GM12878 (cell line): ENCODE results near the gene TULP1. TPM values are rescaled to one million over a fixed set of nuclear protein-coding genes. Genes with fewer than 3 reads are reported as not detected.

Experiments
- ATAC-seq: fragments of 200-7000 bp; cut with Tn5 transposase; 3 replicates; pipeline ENCODE4 v1.9.1; 2020; ENCODE audit warnings: mild to moderate bottlenecking, moderate library complexity
- BruUV-seq: library from RNA; stranded (reverse); fragments of 400-500 nt; replicated peaks from 2 replicates; lab custom pipeline; 2021; lab: Mats Ljungman, UMichigan
- CTCF ChIA-PET: fragments of 300-600 bp; sonication (Branson Sonifier 250); formaldehyde crosslinking; extraction: SDS; loops from one replicate; lab custom pipeline; 2021; ENCODE audit warnings: inconsistent platforms; lab: Yijun Ruan, JAX
- POLR2A ChIA-PET: fragments of 350-600 bp; formaldehyde crosslinking; extraction: SDS; loops from one replicate; lab custom pipeline; 2021; ENCODE audit warnings: inconsistent platforms; lab: Charles Lee
- RAD21 ChIA-PET: fragments of 300-600 bp; sonication (Branson Sonifier 250); formaldehyde crosslinking; loops from one replicate; lab custom pipeline; 2023; ENCODE audit warnings: antibody characterized with exemption; ENCODE audit not compliant: unreplicated experiment; lab: Charles Lee
- SMC1A ChIA-PET: fragments of 300-600 bp; sonication (Branson Sonifier 250); formaldehyde crosslinking; loops from one replicate; lab custom pipeline; 2023; ENCODE audit not compliant: unreplicated experiment, uncharacterized antibody; lab: Charles Lee
- DNase-seq: peaks from one replicate; pipeline ENCODE4 v3.0.0-alpha.2; 2011; ENCODE audit warnings: low read depth, low spot score
- FAIRE-seq: peaks from 3 replicates; lab custom pipeline; 2011; peaks lifted over from hg19 to GRCh38; lab: Jason Lieb, UNC
- H2AFZ ChIP-seq: 2 replicates; pipeline ENCODE4 v1.6.0; 2011; ENCODE audit warnings: low read depth, low read length, control low read depth; ENCODE audit not compliant: control insufficient read depth
- H3K27ac ChIP-seq: 2 replicates; pipeline ENCODE4 v1.5.1; 2011; ENCODE audit warnings: control low read depth; ENCODE audit not compliant: control insufficient read depth, insufficient read depth
- H3K27me3 ChIP-seq, 2 experiments: replicated peaks in 1 of 2; 2 replicates each; pipeline versions ENCODE4 v1.6.0 to v1.6.1; 2011; ENCODE audit warnings: low read length in 1 of 2; ENCODE audit not compliant: control insufficient read depth in 2 of 2, insufficient read depth in 2 of 2
- H3K36me3 ChIP-seq, 2 experiments: 2 replicates each; pipeline ENCODE4 v1.5.1; 2011; ENCODE audit warnings: low read length in 1 of 2; ENCODE audit not compliant: control insufficient read depth in 2 of 2, insufficient read depth in 2 of 2
- H3K4me1 ChIP-seq: 2 replicates; pipeline ENCODE4 v1.6.1; 2011; ENCODE audit warnings: mild to moderate bottlenecking, low read length, moderate library complexity, mixed read lengths; ENCODE audit not compliant: control insufficient read depth, insufficient read depth
- H3K4me2 ChIP-seq: 2 replicates; pipeline ENCODE4 v1.6.0; 2011; ENCODE audit warnings: control low read depth; ENCODE audit not compliant: control insufficient read depth, insufficient read depth
- H3K4me3 ChIP-seq: fragments of 200-600 bp; sonication (generic); 2 replicates; pipeline ENCODE4 v1.5.1; 2016
- H3K79me2 ChIP-seq: 2 replicates; pipeline ENCODE4 v1.6.0; 2011; ENCODE audit warnings: low read length; ENCODE audit not compliant: control insufficient read depth, insufficient read depth
- H3K9ac ChIP-seq: 2 replicates; pipeline ENCODE4 v1.8.0; 2011; ENCODE audit warnings: low read length, control low read depth, mixed read lengths; ENCODE audit not compliant: control insufficient read depth, insufficient read depth
- H3K9me3 ChIP-seq: replicated peaks from 3 replicates; pipeline ENCODE4 v1.5.1; 2011; ENCODE audit warnings: mild to moderate bottlenecking, low read length; ENCODE audit not compliant: control insufficient read depth, insufficient read depth
- H4K20me1 ChIP-seq: 2 replicates; pipeline ENCODE4 v1.6.0; 2011; ENCODE audit not compliant: control insufficient read depth, insufficient read depth
- BHLHE40 ChIP-seq, 2 experiments: fragments of 450-650 bp in 1 of 2; IDR thresholded peaks; 2 replicates each; pipeline ENCODE4 v1.6.1; 2011 to 2017; ENCODE audit warnings: low read depth in 2 of 2, borderline replicate concordance in 1 of 2, improper control_type of control experiment in 1 of 2, low read length in 1 of 2, mild to moderate bottlenecking in 1 of 2
- CHD2 ChIP-seq: IDR thresholded peaks from 2 replicates; pipeline ENCODE4 v1.6.1; 2011; ENCODE audit warnings: low read depth, low read length, improper control_type of control experiment, borderline replicate concordance
- EGR1 ChIP-seq, 2 experiments: IDR thresholded peaks; 1 replicate in 1 of 2; 2 replicates in 1 of 2; pipeline ENCODE4 v1.6.1; 2011 to 2012; ENCODE audit warnings: low read depth in 2 of 2, low read length in 2 of 2, borderline replicate concordance in 1 of 2, mild to moderate bottlenecking in 1 of 2, moderate library complexity in 1 of 2
- ESRRA ChIP-seq: IDR thresholded peaks from 2 replicates; pipeline ENCODE4 v1.6.1; 2012; ENCODE audit warnings: mild to moderate bottlenecking, low read length, improper control_type of control experiment
- HCFC1 ChIP-seq: fragments of 150-350 bp; IDR thresholded peaks from 2 replicates; pipeline ENCODE4 v1.6.1; 2014; ENCODE audit warnings: low read length
- HDGF ChIP-seq: fragments of 450-650 bp; IDR thresholded peaks from 2 replicates; pipeline ENCODE4 v1.6.1; 2016; ENCODE audit warnings: antibody characterized with exemption
- JUND ChIP-seq: IDR thresholded peaks from 2 replicates; pipeline ENCODE4 v1.6.1; 2012; ENCODE audit warnings: low read depth, mild to moderate bottlenecking, low read length, improper control_type of control experiment, moderate library complexity
- MTA3 ChIP-seq: IDR thresholded peaks from 2 replicates; pipeline ENCODE4 v1.6.1; 2012; ENCODE audit warnings: low read length, inconsistent platforms, borderline replicate concordance
- MYB ChIP-seq: fragments of 150-350 bp; IDR thresholded peaks from 2 replicates; pipeline ENCODE4 v1.6.1; 2014; ENCODE audit warnings: mild to moderate bottlenecking, low read depth, low read length, borderline replicate concordance
- NFIC ChIP-seq: IDR thresholded peaks from 2 replicates; pipeline ENCODE4 v1.6.1; 2012; ENCODE audit warnings: low read depth, mild to moderate bottlenecking, inconsistent platforms, low read length, moderate library complexity
- POLR2A ChIP-seq: IDR thresholded peaks from 2 replicates; pipeline ENCODE4 v1.6.1; 2011; ENCODE audit warnings: low read depth, mild to moderate bottlenecking, low read length
- RFX5 ChIP-seq: IDR thresholded peaks from 2 replicates; pipeline ENCODE4 v1.6.1; 2011; ENCODE audit warnings: low read depth, low read length, improper control_type of control experiment
- SIX5 ChIP-seq: IDR thresholded peaks from 2 replicates; pipeline ENCODE4 v1.6.1; 2011; ENCODE audit warnings: mild to moderate bottlenecking, low read depth, low read length, moderate library complexity; ENCODE audit not compliant: severe bottlenecking
- SRF ChIP-seq, 2 experiments: IDR thresholded peaks; 2 replicates each; pipeline ENCODE4 v1.6.1; 2011; ENCODE audit warnings: low read depth in 2 of 2, low read length in 2 of 2, mild to moderate bottlenecking in 1 of 2, moderate library complexity in 1 of 2
- TAF1 ChIP-seq: IDR thresholded peaks from 2 replicates; pipeline ENCODE4 v1.6.1; 2011; ENCODE audit warnings: mild to moderate bottlenecking, low read depth, low read length, borderline replicate concordance
- TCF12 ChIP-seq: IDR thresholded peaks from 2 replicates; pipeline ENCODE4 v1.6.1; 2011; ENCODE audit warnings: low read depth, mild to moderate bottlenecking, low read length
- WRNIP1 ChIP-seq: IDR thresholded peaks from 2 replicates; pipeline ENCODE4 v1.6.1; 2011; ENCODE audit warnings: low read depth, low read length, improper control_type of control experiment, borderline replicate concordance
- ZBED1 ChIP-seq: IDR thresholded peaks from 2 replicates; pipeline ENCODE4 v1.6.1; 2016; ENCODE audit warnings: borderline replicate concordance
- ZNF274 ChIP-seq: IDR thresholded peaks from one replicate; pipeline ENCODE4 v1.8.0; 2011; ENCODE audit not compliant: insufficient read length, insufficient read depth
- WGBS: methylation state at CpG from one replicate; pipeline ENCODE4 v1.1.6; 2016; ENCODE audit warnings: low lambda C conversion rate; ENCODE audit not compliant: insufficient replicate concordance, insufficient coverage; ENCODE audit errors: missing lambda C conversion rate; 5-methylcytosine and 5-hydroxymethylcytosine counted together
- in situ Hi-C: fragments of 300-500 bp; cut with MboI; formaldehyde crosslinking; loops from 9 replicates; pipeline ENCODE4 v1.14.3; 2018; ENCODE audit warnings: mixed read lengths
- intact Hi-C: fragments of 100-400 bp; cut with micrococcal nuclease; formaldehyde crosslinking; loops from one replicate; pipeline ENCODE4 v1.14.2; 2022; ENCODE audit not compliant: unreplicated experiment
- polyA plus RNA-seq, 11 experiments: library from polyadenylated mRNA; depleted of rRNA in 4 of 11; unstranded in 6 of 11; stranded (reverse) in 5 of 11; fragments of >200 nt; fragmentation: Nextera tagmentation in 4 of 11; fragmentation: Illumina TruSeq in 1 of 11; extraction: Ambion mirVana in 4 of 11; extraction: Trizol in 1 of 11; gene quantifications; 1 replicate in 1 of 11; 2 replicates in 10 of 11; pipeline versions ENCODE4 v1.2.1 to v1.2.3, GENCODE V29; 2011 to 2016; ENCODE audit warnings: inconsistent platforms in 2 of 11, missing spikeins in 2 of 11, low read depth in 1 of 11
- total RNA-seq, 4 experiments: library from RNA; depleted of rRNA in 3 of 4; stranded (reverse); fragments of >200 nt in 3 of 4; fragmentation: Illumina TruSeq in 1 of 4; extraction: Trizol in 1 of 4; gene quantifications; 2 replicates each; pipeline versions ENCODE4 v1.2.1 to v1.2.3, GENCODE V29; 2013 to 2021
- TF ChIP-seq, protein P1 (sequence below): fragments of 450-650 bp; IDR thresholded peaks from 2 replicates; pipeline ENCODE4 v1.6.1; 2016; ENCODE audit warnings: mild to moderate bottlenecking
- TF ChIP-seq, protein P2 (sequence below): IDR thresholded peaks from 2 replicates; pipeline ENCODE4 v1.6.1; 2012; ENCODE audit warnings: low read depth, low read length, improper control_type of control experiment

The TULP1 gene
- total and polyA plus RNA-seq, 10 of the 15 experiments (the other 5 are each of a cell fraction or from before 2014, with no cell fraction given): not detected

DNA sequence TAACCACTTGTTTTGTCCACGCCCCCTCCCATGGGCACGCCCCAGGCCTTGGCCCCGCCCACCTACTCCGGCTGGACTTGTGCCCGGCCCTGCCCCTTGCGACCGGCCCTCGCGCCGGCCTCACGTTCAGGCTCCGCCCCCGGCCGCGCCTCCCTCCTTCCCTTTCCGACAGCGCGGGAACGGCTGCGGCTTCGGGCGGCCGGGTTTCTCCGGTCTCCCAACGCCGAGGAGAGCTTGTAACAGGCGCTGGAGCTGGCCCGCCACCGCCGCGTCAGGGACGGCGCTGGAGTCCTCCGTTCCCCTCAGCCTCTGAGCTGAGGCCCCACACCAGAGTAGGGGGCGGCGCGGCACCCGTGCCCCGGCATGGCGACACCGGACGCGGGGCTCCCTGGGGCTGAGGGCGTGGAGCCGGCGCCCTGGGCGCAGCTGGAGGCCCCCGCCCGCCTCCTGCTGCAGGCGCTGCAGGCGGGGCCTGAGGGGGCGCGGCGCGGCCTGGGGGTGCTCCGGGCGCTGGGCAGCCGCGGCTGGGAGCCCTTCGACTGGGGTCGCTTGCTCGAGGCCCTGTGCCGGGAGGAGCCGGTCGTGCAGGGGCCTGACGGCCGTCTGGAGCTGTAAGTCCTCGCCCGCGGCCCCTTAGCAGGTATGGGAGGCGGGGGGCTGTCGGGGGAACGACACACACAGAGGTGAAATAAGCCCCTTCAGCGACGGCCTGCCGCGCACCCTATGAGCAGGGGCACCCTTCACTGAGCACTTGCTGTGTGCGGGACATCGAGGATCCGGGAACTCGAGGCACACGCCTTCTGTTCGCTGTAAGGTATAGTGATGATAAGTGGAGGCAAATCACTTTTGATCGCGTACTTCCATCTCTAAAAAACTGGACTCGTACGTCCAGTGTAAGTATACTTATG is 60.3 kb downstream of the TULP1 start, which contains the start of gene FANCE:
FANCE (plus strand) TSS at position 156 of the 908 bp plus-strand sequence; CDS start at position 364, 208 bp downstream.
- ChIA-PET POLR2A (interaction anchor here (0.8 to 1.1 kb wide), 5 partner anchors 9 to 151 kb away, joined by 3 read pairs; partner anchors contain the start of gene RPL10A), SMC1A (interaction anchor here (2.0 to 6.8 kb wide), 6 partner anchors 15 to 159 kb away, joined by 7 to 116 read pairs (median 12); partner anchors contain the start of genes DEF6, PPARD and RPL10A), CTCF (interaction anchor here (1.1 to 6.5 kb wide), 9 partner anchors 16 to 188 kb away, joined by 3 to 177 read pairs (median 20); partner anchors contain the start of genes DEF6, PPARD and RPL10A), RAD21 (interaction anchor here (0.6 to 8.7 kb wide), 7 partner anchors 12 to 284 kb away, joined by 3 to 125 read pairs (median 6); partner anchors contain the start of genes ARMC12, DEF6, PPARD and RPL10A)
- Histone ChIP-seq H2AFZ (peak within 1 kb of the TSS; percentile 93), H3K4me1 (peaks cover 10% of the 10 kb centered on the region), H4K20me1 (no peaks in the 10 kb centered on the region), H3K9me3 (no peaks in the 10 kb centered on the region), H3K27ac (peak within 1 kb of the TSS; percentile 38; the same call in 1 of the 2 replicates), H3K27me3 (0 out of 4 replicates have a peak, but pooled peaks cover 0 to 3% of the 10 kb centered on the region in 2 experiments), H3K4me2 (peak within 1 kb of the TSS; percentile 94), H3K4me3 (peak within 1 kb of the TSS; percentile 81), H3K36me3 (peaks cover 0 to 1% of the 10 kb centered on the region in 2 experiments; a peak in 2 of 4 replicates), H3K79me2 (peaks cover 4% of the 10 kb centered on the region), H3K9ac (peak within 1 kb of the TSS; percentile 72)
- DNase-seq (peak; percentile 72), FAIRE-seq (peak; percentile 91), ATAC-seq (peak; percentile 95)
- intact Hi-C loops: loop anchor here (2.0 kb wide), 1 partner anchor 16 kb away; the partner anchor contains the start of gene RPL10A
- in situ Hi-C loops: loop anchor here (5.0 kb wide), 1 partner anchor 110 kb away; the partner anchor contains the start of gene PPARD
- WGBS: under 1% methylated on average over 82 of the region's 87 CpGs
- no TSS peak for BruUV-seq
- no peak for TF ChIP-seq RFX5
- TF ChIP-seq NFIC: no peak
- no peak for TF ChIP-seq ZNF274
- 0 out of 3 replicates have a peak, but pooled peaks of 1 of the 2 experiments have one; percentile 35 for TF ChIP-seq EGR1 (IDR thresholded peaks at IDR 0.05; ENCODE audit: borderline replicate concordance in 1 of 2, low read depth in 2 of 2, low read length in 2 of 2)
- TF ChIP-seq WRNIP1: no peak
- no peak for TF ChIP-seq CHD2
- TF ChIP-seq JUND: no peak
- TF ChIP-seq HDGF: peak; percentile 54; the same call in 1 of the 2 replicates
- no peak for TF ChIP-seq ZBED1
- TF ChIP-seq TCF12: 0 out of 2 replicates have a peak, but pooled peaks have one; percentile 1
- no peak for TF ChIP-seq MYB
- TF ChIP-seq ESRRA: no peak
- TF ChIP-seq MTA3: no peak
- TF ChIP-seq, protein P1, sequence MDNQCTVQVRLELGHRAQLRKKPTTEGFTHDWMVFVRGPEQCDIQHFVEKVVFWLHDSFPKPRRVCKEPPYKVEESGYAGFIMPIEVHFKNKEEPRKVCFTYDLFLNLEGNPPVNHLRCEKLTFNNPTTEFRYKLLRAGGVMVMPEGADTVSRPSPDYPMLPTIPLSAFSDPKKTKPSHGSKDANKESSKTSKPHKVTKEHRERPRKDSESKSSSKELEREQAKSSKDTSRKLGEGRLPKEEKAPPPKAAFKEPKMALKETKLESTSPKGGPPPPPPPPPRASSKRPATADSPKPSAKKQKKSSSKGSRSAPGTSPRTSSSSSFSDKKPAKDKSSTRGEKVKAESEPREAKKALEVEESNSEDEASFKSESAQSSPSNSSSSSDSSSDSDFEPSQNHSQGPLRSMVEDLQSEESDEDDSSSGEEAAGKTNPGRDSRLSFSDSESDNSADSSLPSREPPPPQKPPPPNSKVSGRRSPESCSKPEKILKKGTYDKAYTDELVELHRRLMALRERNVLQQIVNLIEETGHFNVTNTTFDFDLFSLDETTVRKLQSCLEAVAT: no peak
- peak; percentile 69 for TF ChIP-seq POLR2A
- TF ChIP-seq TAF1: no peak
- peak; percentile 66 to 85; a peak in 3 of 4 replicates for TF ChIP-seq BHLHE40 (IDR thresholded peaks at IDR 0.05; ENCODE audit: borderline replicate concordance in 1 of 2, low read depth in 2 of 2, low read length in 1 of 2)
- no peak for TF ChIP-seq HCFC1
- TF ChIP-seq SIX5: no peak
- peak in 1 of 2 experiments; percentile 23; a peak in 1 of 4 replicates for TF ChIP-seq SRF (IDR thresholded peaks at IDR 0.05; ENCODE audit: low read depth in 2 of 2, low read length in 2 of 2)
- TF ChIP-seq, protein P2, sequence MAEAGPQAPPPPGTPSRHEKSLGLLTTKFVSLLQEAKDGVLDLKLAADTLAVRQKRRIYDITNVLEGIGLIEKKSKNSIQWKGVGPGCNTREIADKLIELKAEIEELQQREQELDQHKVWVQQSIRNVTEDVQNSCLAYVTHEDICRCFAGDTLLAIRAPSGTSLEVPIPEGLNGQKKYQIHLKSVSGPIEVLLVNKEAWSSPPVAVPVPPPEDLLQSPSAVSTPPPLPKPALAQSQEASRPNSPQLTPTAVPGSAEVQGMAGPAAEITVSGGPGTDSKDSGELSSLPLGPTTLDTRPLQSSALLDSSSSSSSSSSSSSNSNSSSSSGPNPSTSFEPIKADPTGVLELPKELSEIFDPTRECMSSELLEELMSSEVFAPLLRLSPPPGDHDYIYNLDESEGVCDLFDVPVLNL: peak; percentile 64; the same call in 1 of the 2 replicates
